GM12878 (cell line): ENCODE results near the gene ALKBH2. TPM values are rescaled to one million over a fixed set of nuclear protein-coding genes. Genes with fewer than 3 reads are reported as not detected.

Experiments used
- ATAC-seq: fragments of 200-7000 bp; cut with Tn5 transposase; 3 replicates; pipeline ENCODE4 v1.9.1; 2020; ENCODE audit warnings: mild to moderate bottlenecking, moderate library complexity
- BruUV-seq: library from RNA; stranded (reverse); fragments of 400-500 nt; replicated peaks from 2 replicates; lab custom pipeline; 2021; lab: Mats Ljungman, UMichigan
- CTCF ChIA-PET: fragments of 300-600 bp; sonication (Branson Sonifier 250); formaldehyde crosslinking; extraction: SDS; loops from one replicate; lab custom pipeline; 2021; ENCODE audit warnings: inconsistent platforms; lab: Yijun Ruan, JAX
- POLR2A ChIA-PET: fragments of 350-600 bp; formaldehyde crosslinking; extraction: SDS; loops from one replicate; lab custom pipeline; 2021; ENCODE audit warnings: inconsistent platforms; lab: Charles Lee
- RAD21 ChIA-PET: fragments of 300-600 bp; sonication (Branson Sonifier 250); formaldehyde crosslinking; loops from one replicate; lab custom pipeline; 2023; ENCODE audit warnings: antibody characterized with exemption; ENCODE audit not compliant: unreplicated experiment; lab: Charles Lee
- SMC1A ChIA-PET: fragments of 300-600 bp; sonication (Branson Sonifier 250); formaldehyde crosslinking; loops from one replicate; lab custom pipeline; 2023; ENCODE audit not compliant: unreplicated experiment, uncharacterized antibody; lab: Charles Lee
- DNase-seq: peaks from one replicate; pipeline ENCODE4 v3.0.0-alpha.2; 2011; ENCODE audit warnings: low read depth, low spot score
- FAIRE-seq: peaks from 3 replicates; lab custom pipeline; 2011; peaks lifted over from hg19 to GRCh38; lab: Jason Lieb, UNC
- H2AFZ ChIP-seq: 2 replicates; pipeline ENCODE4 v1.6.0; 2011; ENCODE audit warnings: low read depth, low read length, control low read depth; ENCODE audit not compliant: control insufficient read depth
- H3K27ac ChIP-seq: 2 replicates; pipeline ENCODE4 v1.5.1; 2011; ENCODE audit warnings: control low read depth; ENCODE audit not compliant: control insufficient read depth, insufficient read depth
- H3K27me3 ChIP-seq, 2 experiments: replicated peaks in 1 of 2; 2 replicates each; pipeline versions ENCODE4 v1.6.0 to v1.6.1; 2011; ENCODE audit warnings: low read length in 1 of 2; ENCODE audit not compliant: control insufficient read depth in 2 of 2, insufficient read depth in 2 of 2
- H3K36me3 ChIP-seq, 2 experiments: 2 replicates each; pipeline ENCODE4 v1.5.1; 2011; ENCODE audit warnings: low read length in 1 of 2; ENCODE audit not compliant: control insufficient read depth in 2 of 2, insufficient read depth in 2 of 2
- H3K4me1 ChIP-seq: 2 replicates; pipeline ENCODE4 v1.6.1; 2011; ENCODE audit warnings: mild to moderate bottlenecking, low read length, moderate library complexity, mixed read lengths; ENCODE audit not compliant: control insufficient read depth, insufficient read depth
- H3K4me2 ChIP-seq: 2 replicates; pipeline ENCODE4 v1.6.0; 2011; ENCODE audit warnings: control low read depth; ENCODE audit not compliant: control insufficient read depth, insufficient read depth
- H3K4me3 ChIP-seq: fragments of 200-600 bp; sonication (generic); 2 replicates; pipeline ENCODE4 v1.5.1; 2016
- H3K79me2 ChIP-seq: 2 replicates; pipeline ENCODE4 v1.6.0; 2011; ENCODE audit warnings: low read length; ENCODE audit not compliant: control insufficient read depth, insufficient read depth
- H3K9ac ChIP-seq: 2 replicates; pipeline ENCODE4 v1.8.0; 2011; ENCODE audit warnings: low read length, control low read depth, mixed read lengths; ENCODE audit not compliant: control insufficient read depth, insufficient read depth
- H3K9me3 ChIP-seq: replicated peaks from 3 replicates; pipeline ENCODE4 v1.5.1; 2011; ENCODE audit warnings: mild to moderate bottlenecking, low read length; ENCODE audit not compliant: control insufficient read depth, insufficient read depth
- H4K20me1 ChIP-seq: 2 replicates; pipeline ENCODE4 v1.6.0; 2011; ENCODE audit not compliant: control insufficient read depth, insufficient read depth
- ATF7 ChIP-seq: fragments of 450-650 bp; IDR thresholded peaks from 2 replicates; pipeline ENCODE4 v1.6.1; 2016; ENCODE audit warnings: low read depth, mild to moderate bottlenecking
- BMI1 ChIP-seq: fragments of 450-650 bp; IDR thresholded peaks from 2 replicates; pipeline ENCODE4 v1.6.1; 2016; ENCODE audit warnings: mild to moderate bottlenecking, moderate library complexity, borderline replicate concordance
- CHD2 ChIP-seq: IDR thresholded peaks from 2 replicates; pipeline ENCODE4 v1.6.1; 2011; ENCODE audit warnings: low read depth, low read length, improper control_type of control experiment, borderline replicate concordance
- CREB1 ChIP-seq: IDR thresholded peaks from 2 replicates; pipeline ENCODE4 v1.6.1; 2012; ENCODE audit warnings: low read depth, mild to moderate bottlenecking, inconsistent platforms
- IKZF2 ChIP-seq, 2 experiments: fragments of 450-650 bp; IDR thresholded peaks; 2 replicates each; pipeline ENCODE4 v1.6.1; 2017; ENCODE audit warnings: mild to moderate bottlenecking in 2 of 2, moderate library complexity in 2 of 2
- JUNB ChIP-seq: IDR thresholded peaks from 2 replicates; pipeline ENCODE4 v1.6.1; 2016; ENCODE audit warnings: antibody characterized with exemption, mild to moderate bottlenecking
- NBN ChIP-seq: fragments of 450-650 bp; IDR thresholded peaks from 2 replicates; pipeline ENCODE4 v1.6.1; 2016
- RUNX3 ChIP-seq: IDR thresholded peaks from 2 replicates; pipeline ENCODE4 v1.6.1; 2012; ENCODE audit warnings: low read length, inconsistent platforms
- SIX5 ChIP-seq: IDR thresholded peaks from 2 replicates; pipeline ENCODE4 v1.6.1; 2011; ENCODE audit warnings: mild to moderate bottlenecking, low read depth, low read length, moderate library complexity; ENCODE audit not compliant: severe bottlenecking
- SMAD1 ChIP-seq: fragments of 450-650 bp; IDR thresholded peaks from 2 replicates; pipeline ENCODE4 v1.6.1; 2018; ENCODE audit warnings: mild to moderate bottlenecking, low read depth; ENCODE audit not compliant: partially characterized antibody
- SMAD5 ChIP-seq: IDR thresholded peaks from 2 replicates; pipeline ENCODE4 v1.6.1; 2016; ENCODE audit warnings: antibody characterized with exemption, low read depth
- SMARCA5 ChIP-seq: fragments of 450-650 bp; IDR thresholded peaks from 2 replicates; pipeline ENCODE4 v1.6.1; 2017; ENCODE audit warnings: mild to moderate bottlenecking
- ZBTB40 ChIP-seq: fragments of 450-650 bp; IDR thresholded peaks from 2 replicates; pipeline ENCODE4 v1.6.1; 2016; ENCODE audit warnings: mild to moderate bottlenecking, moderate library complexity, borderline replicate concordance
- WGBS: methylation state at CpG from one replicate; pipeline ENCODE4 v1.1.6; 2016; ENCODE audit warnings: low lambda C conversion rate; ENCODE audit not compliant: insufficient replicate concordance, insufficient coverage; ENCODE audit errors: missing lambda C conversion rate; 5-methylcytosine and 5-hydroxymethylcytosine counted together
- in situ Hi-C: fragments of 300-500 bp; cut with MboI; formaldehyde crosslinking; loops from 9 replicates; pipeline ENCODE4 v1.14.3; 2018; ENCODE audit warnings: mixed read lengths
- intact Hi-C: fragments of 100-400 bp; cut with micrococcal nuclease; formaldehyde crosslinking; loops from one replicate; pipeline ENCODE4 v1.14.2; 2022; ENCODE audit not compliant: unreplicated experiment
- polyA plus RNA-seq, 11 experiments: library from polyadenylated mRNA; depleted of rRNA in 4 of 11; unstranded in 6 of 11; stranded (reverse) in 5 of 11; fragments of >200 nt; fragmentation: Nextera tagmentation in 4 of 11; fragmentation: Illumina TruSeq in 1 of 11; extraction: Ambion mirVana in 4 of 11; extraction: Trizol in 1 of 11; gene quantifications; 1 replicate in 1 of 11; 2 replicates in 10 of 11; pipeline versions ENCODE4 v1.2.1 to v1.2.3, GENCODE V29; 2011 to 2016; ENCODE audit warnings: inconsistent platforms in 2 of 11, missing spikeins in 2 of 11, low read depth in 1 of 11
- total RNA-seq, 4 experiments: library from RNA; depleted of rRNA in 3 of 4; stranded (reverse); fragments of >200 nt in 3 of 4; fragmentation: Illumina TruSeq in 1 of 4; extraction: Trizol in 1 of 4; gene quantifications; 2 replicates each; pipeline versions ENCODE4 v1.2.1 to v1.2.3, GENCODE V29; 2013 to 2021

ALKBH2 gene
- total and polyA plus RNA-seq, 10 of the 15 experiments (the other 5 are each of a cell fraction or from before 2014, with no cell fraction given) = 5.6 to 40.3 (median 31.2) TPM

- intact Hi-C loops = no loop called here
- POLR2A ChIA-PET = no interaction called here
- no TSS peak for BruUV-seq
These were observed 27.4 kb downstream of the ALKBH2 start for GRCh38 chr12:109065853-109066193.

GRCh38 chr12:109065154-109065852 lies 28.0 kb downstream of the ALKBH2 start:
- no peak for DNase-seq
- no peak overlapping the region for H3K9ac ChIP-seq
- H3K27me3 ChIP-seq = no peaks in the 10 kb centered on the region
- no peaks in the 10 kb centered on the region for H4K20me1 ChIP-seq
- ChIA-PET SMC1A (no interaction called here), CTCF (no interaction called here), RAD21 (no interaction called here), POLR2A (interaction anchor here (0.6 kb wide), 1 partner anchor 14 kb away, joined by 5 read pairs; no protein-coding TSS in a partner anchor)
- H2AFZ ChIP-seq = no peak overlapping the region
- no peak for FAIRE-seq
- H3K4me3 ChIP-seq = no peak overlapping the region
- TF ChIP-seq IKZF2 (IDR thresholded peaks at IDR 0.05) (no peak), ZBTB40 (peak; percentile 82)
- H3K36me3 ChIP-seq = no peaks in the 10 kb centered on the region; a peak in 1 of 4 replicates
- no peaks in the 10 kb centered on the region for H3K79me2 ChIP-seq
- 83% methylated on average over 5 of the region's 5 CpGs for WGBS
- H3K4me1 ChIP-seq = peaks cover 5% of the 10 kb centered on the region
- no TSS peak for BruUV-seq
- intact Hi-C loops (no loop called here), in situ Hi-C loops (no loop called here)
- ATAC-seq = no peak
- H3K27ac ChIP-seq = no peak overlapping the region
- H3K9me3 ChIP-seq = no peaks in the 10 kb centered on the region; the same call in 2 of the 3 replicates
- no peak overlapping the region for H3K4me2 ChIP-seq

More at GRCh38 chr12:109065853-109066193, 27.4 kb downstream of the ALKBH2 start:
- ChIA-PET SMC1A (no interaction called here), CTCF (no interaction called here), RAD21 (no interaction called here)
- H3K4me3 ChIP-seq = no peak overlapping the region
- ATAC-seq (no peak), DNase-seq (no peak), FAIRE-seq (no peak)
- TF ChIP-seq SIX5 (no peak), ATF7 (no peak), JUNB (no peak), NBN (no peak), RUNX3 (no peak), CHD2 (no peak), SMAD1 (no peak), CREB1 (no peak), SMARCA5 (no peak), BMI1 (no peak), SMAD5 (no peak)
- no peak overlapping the region for H3K9ac ChIP-seq
- 71% methylated on average over 1 of the region's 1 CpG for WGBS
- no peaks in the 10 kb centered on the region for H3K27me3 ChIP-seq
- H3K27ac ChIP-seq = no peak overlapping the region
- peaks cover 5% of the 10 kb centered on the region for H3K4me1 ChIP-seq
- no peaks in the 10 kb centered on the region; the same call in 2 of the 3 replicates for H3K9me3 ChIP-seq
- in situ Hi-C loops = no loop called here
- no peaks in the 10 kb centered on the region; a peak in 1 of 4 replicates for H3K36me3 ChIP-seq
- H3K79me2 ChIP-seq = no peaks in the 10 kb centered on the region
- no peak overlapping the region for H3K4me2 ChIP-seq
- no peak overlapping the region for H2AFZ ChIP-seq
- H4K20me1 ChIP-seq = no peaks in the 10 kb centered on the region
